H9 (cell line): ENCODE data around the gene SMIM36. TPM values are rescaled to one million over a fixed set of nuclear protein-coding genes. Genes with fewer than 3 reads are reported as not detected.

Experiments
- DNase-seq: peaks from one replicate; pipeline ENCODE4 v3.0.0-alpha.2; 2017
- H2AFZ ChIP-seq: one replicate; pipeline ENCODE4 v1.6.1; 2013; ENCODE audit warnings: mild to moderate bottlenecking, low read length, control low read depth, moderate library complexity
- H2AK5ac ChIP-seq: 2 replicates; pipeline ENCODE4 v1.6.1; 2013; ENCODE audit warnings: low read length, control low read depth, mixed read lengths; ENCODE audit not compliant: insufficient read length
- H2BK120ac ChIP-seq: one replicate; pipeline ENCODE4 v1.6.1; 2013; ENCODE audit warnings: low read depth, mild to moderate bottlenecking, low read length, control low read depth, inconsistent platforms; ENCODE audit not compliant: poor library complexity, severe bottlenecking
- H2BK12ac ChIP-seq: 2 replicates; pipeline ENCODE4 v1.6.1; 2013; ENCODE audit warnings: low read length, control low read depth, mixed read lengths, low read depth; ENCODE audit not compliant: insufficient read length
- H2BK15ac ChIP-seq: 2 replicates; pipeline ENCODE4 v1.6.1; 2013; ENCODE audit warnings: low read depth, low read length, control low read depth
- H2BK20ac ChIP-seq: one replicate; pipeline ENCODE4 v1.6.1; 2013; ENCODE audit warnings: low read depth, mild to moderate bottlenecking, low read length, control low read depth, inconsistent platforms; ENCODE audit not compliant: poor library complexity, severe bottlenecking
- H2BK5ac ChIP-seq: 2 replicates; pipeline ENCODE4 v1.6.1; 2013; ENCODE audit warnings: low read length, control low read depth, mixed read lengths; ENCODE audit not compliant: insufficient read length
- H3K14ac ChIP-seq: 2 replicates; pipeline ENCODE4 v1.6.1; 2013; ENCODE audit warnings: low read length, control low read depth; ENCODE audit not compliant: insufficient read depth
- H3K18ac ChIP-seq: 2 replicates; pipeline ENCODE4 v1.6.1; 2013; ENCODE audit warnings: low read depth, mild to moderate bottlenecking, mixed read lengths, low read length, control low read depth; ENCODE audit not compliant: insufficient read length
- H3K23ac ChIP-seq: 2 replicates; pipeline ENCODE4 v1.6.1; 2013; ENCODE audit warnings: low read length, control low read depth, mixed read lengths, low read depth; ENCODE audit not compliant: insufficient read length
- H3K23me2 ChIP-seq: 2 replicates; pipeline ENCODE4 v1.6.1; 2013; ENCODE audit warnings: low read depth, mild to moderate bottlenecking, mixed read lengths, low read length, control low read depth; ENCODE audit not compliant: insufficient read length, poor library complexity, severe bottlenecking
- H3K27ac ChIP-seq: 2 replicates; pipeline ENCODE4 v1.5.1; 2013; ENCODE audit warnings: low read length, control low read depth, mixed read lengths, low read depth; ENCODE audit not compliant: insufficient read length
- H3K27me3 ChIP-seq: 2 replicates; pipeline ENCODE4 v1.6.1; 2013; ENCODE audit warnings: low read length, control low read depth, inconsistent platforms; ENCODE audit not compliant: insufficient read depth
- H3K4ac ChIP-seq: 2 replicates; pipeline ENCODE4 v1.6.1; 2013; ENCODE audit warnings: low read depth, mild to moderate bottlenecking, control low read depth, inconsistent platforms, low read length, moderate library complexity
- H3K4me1 ChIP-seq: 2 replicates; pipeline ENCODE4 v1.6.1; 2013; ENCODE audit warnings: low read length, control low read depth, inconsistent platforms; ENCODE audit not compliant: insufficient read depth
- H3K4me2 ChIP-seq: 2 replicates; pipeline ENCODE4 v1.6.1; 2013; ENCODE audit warnings: low read length, control low read depth, mixed read lengths; ENCODE audit not compliant: insufficient read length, insufficient read depth
- H3K56ac ChIP-seq: 2 replicates; pipeline ENCODE4 v1.6.1; 2013; ENCODE audit warnings: low read depth, mild to moderate bottlenecking, mixed read lengths, low read length, control low read depth; ENCODE audit not compliant: insufficient read length
- H3K79me1 ChIP-seq: 2 replicates; pipeline ENCODE4 v1.6.1; 2013; ENCODE audit warnings: low read depth, mild to moderate bottlenecking, moderate library complexity, low read length, control low read depth, inconsistent platforms; ENCODE audit not compliant: insufficient read depth, poor library complexity, severe bottlenecking
- H3K79me2 ChIP-seq: 2 replicates; pipeline ENCODE4 v1.6.1; 2013; ENCODE audit warnings: low read length, control low read depth, inconsistent platforms; ENCODE audit not compliant: insufficient read depth
- H3K9ac ChIP-seq: 2 replicates; pipeline ENCODE4 v1.6.1; 2013; ENCODE audit warnings: low read length, control low read depth, mixed read lengths; ENCODE audit not compliant: insufficient read length; ENCODE audit errors: extremely low read depth
- H3K9me3 ChIP-seq: one replicate; pipeline ENCODE4 v1.6.1; 2013; ENCODE audit warnings: low read depth, low read length, inconsistent platforms; ENCODE audit not compliant: control insufficient read depth
- H3T11ph ChIP-seq: one replicate; pipeline ENCODE4 v1.6.1; 2013; ENCODE audit warnings: mild to moderate bottlenecking, low read length, control low read depth, inconsistent platforms
- H4K20me1 ChIP-seq: one replicate; pipeline ENCODE4 v1.6.1; 2013; ENCODE audit not compliant: control insufficient read depth, insufficient read length, insufficient read depth
- H4K5ac ChIP-seq: 2 replicates; pipeline ENCODE4 v1.6.1; 2013; ENCODE audit warnings: low read depth, mild to moderate bottlenecking, mixed read lengths, low read length, control low read depth; ENCODE audit not compliant: insufficient read length
- H4K8ac ChIP-seq: replicated peaks from 2 replicates; pipeline ENCODE4 v1.6.1; 2013; ENCODE audit warnings: low read length, control low read depth, mixed read lengths, low read depth; ENCODE audit not compliant: insufficient read length
- H4K91ac ChIP-seq: 2 replicates; pipeline ENCODE4 v1.6.1; 2013; ENCODE audit warnings: low read depth, mild to moderate bottlenecking, moderate library complexity, mixed read lengths, low read length, control low read depth; ENCODE audit not compliant: insufficient read length
- H3K27ac Mint-ChIP-seq, 3 experiments: 2 replicates in 2 of 3; 3 replicates in 1 of 3; pipeline ENCODE4 v1.8.0; 2020 to 2021; ENCODE audit warnings: mixed read lengths in 3 of 3, mild to moderate bottlenecking in 1 of 3, moderate library complexity in 1 of 3
- H3K27me3 Mint-ChIP-seq: 2 replicates; pipeline ENCODE4 v1.8.0; 2021; ENCODE audit warnings: low read depth, mild to moderate bottlenecking, moderate library complexity, mixed read lengths
- H3K36me3 Mint-ChIP-seq, 3 experiments: 2 replicates in 2 of 3; 3 replicates in 1 of 3; pipeline ENCODE4 v1.8.0; 2020 to 2021; ENCODE audit warnings: low read depth in 3 of 3, mixed read lengths in 3 of 3; ENCODE audit not compliant: insufficient read depth in 1 of 3
- H3K4me1 Mint-ChIP-seq, 2 experiments: 2 replicates each; pipeline ENCODE4 v1.8.0; 2020; ENCODE audit warnings: mixed read lengths in 2 of 2
- H3K4me3 Mint-ChIP-seq, 2 experiments: 2 replicates in 1 of 2; 3 replicates in 1 of 2; pipeline ENCODE4 v1.8.0; 2020 to 2021; ENCODE audit warnings: mild to moderate bottlenecking in 2 of 2, mixed read lengths in 2 of 2, moderate library complexity in 1 of 2
- H3K9me3 Mint-ChIP-seq, 2 experiments: 2 replicates in 1 of 2; 3 replicates in 1 of 2; pipeline ENCODE4 v1.8.0; 2020; ENCODE audit warnings: mild to moderate bottlenecking in 2 of 2, mixed read lengths in 2 of 2, moderate library complexity in 1 of 2
- WGBS: extraction: QIAGEN DNeasy Blood & Tissue Kit; methylation state at CpG from one replicate; pipeline ENCODE4 v1.1.7; 2013; ENCODE audit warnings: missing lambda C conversion rate, low lambda C conversion rate, mixed read lengths; ENCODE audit not compliant: insufficient read length; ENCODE audit errors: extremely low coverage; 5-methylcytosine and 5-hydroxymethylcytosine counted together
- total RNA-seq: library from RNA; stranded (reverse); gene quantifications from 2 replicates; pipeline ENCODE4 v1.2.1, GENCODE V29; 2021
- TF ChIP-seq, protein P1 (sequence below): fragments of 200-600 bp; sonication (generic); conservative IDR thresholded peaks from 3 replicates; pipeline ENCODE4 v1.8.0; 2021; ENCODE audit warnings: antibody characterized with exemption, mild to moderate bottlenecking

The SMIM36 gene
- total RNA-seq, 1 experiment from 2014 or later: not detected

DNA sequence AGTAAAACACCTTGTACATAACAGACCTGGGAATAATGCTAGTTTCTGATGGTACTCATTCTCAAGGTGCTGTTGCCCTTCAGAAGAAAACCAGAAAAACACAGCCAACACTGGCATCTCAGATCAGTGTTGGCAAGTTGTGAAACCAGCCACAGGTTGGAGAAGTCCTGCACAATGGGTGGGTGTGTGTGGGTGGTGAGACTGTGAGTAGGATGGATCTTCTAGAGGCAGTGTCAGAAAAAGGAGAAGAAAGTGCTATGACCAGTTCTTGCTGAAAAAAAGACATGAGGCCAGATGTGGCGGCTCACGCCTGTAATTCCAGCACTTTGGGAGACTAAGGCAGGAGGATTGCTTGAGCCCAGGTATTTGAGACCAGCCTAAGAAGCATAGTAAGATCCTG is 35.2 kb upstream of the SMIM36 start:
- no peak overlapping the region for H3K18ac ChIP-seq
- H2BK20ac ChIP-seq: no peak overlapping the region
- H2BK120ac ChIP-seq: no peak overlapping the region
- DNase-seq: no peak
- no peak overlapping the region for H3K4ac ChIP-seq
- H3K9ac ChIP-seq: no peak overlapping the region
- H3K79me1 ChIP-seq: no peaks in the 10 kb centered on the region
- H4K5ac ChIP-seq: no peak overlapping the region
- H4K8ac ChIP-seq: no peak overlapping the region
- Mint-ChIP-seq H3K9me3 (no peaks in the 10 kb centered on the region), H3K27me3 (no peaks in the 10 kb centered on the region), H3K4me1 (peaks cover 5 to 10% of the 10 kb centered on the region in 2 experiments), H3K27ac (no peak overlapping the region), H3K4me3 (no peak overlapping the region), H3K36me3 (no peaks in the 10 kb centered on the region; a peak in 1 of 7 replicates)
- no CpG with 5 or more reads among the region's 2 CpGs for WGBS
- no peaks in the 10 kb centered on the region for H3K9me3 ChIP-seq
- H2BK5ac ChIP-seq: no peak overlapping the region
- H3K14ac ChIP-seq: no peak overlapping the region
- no peaks in the 10 kb centered on the region; the same call in 1 of the 2 replicates for H3K4me1 ChIP-seq
- no peaks in the 10 kb centered on the region for H3K23me2 ChIP-seq
- no peak overlapping the region for H3K4me2 ChIP-seq
- H4K91ac ChIP-seq: no peak overlapping the region
- no peak overlapping the region for H2AFZ ChIP-seq
- H4K20me1 ChIP-seq: no peaks in the 10 kb centered on the region
- TF ChIP-seq, protein P1, sequence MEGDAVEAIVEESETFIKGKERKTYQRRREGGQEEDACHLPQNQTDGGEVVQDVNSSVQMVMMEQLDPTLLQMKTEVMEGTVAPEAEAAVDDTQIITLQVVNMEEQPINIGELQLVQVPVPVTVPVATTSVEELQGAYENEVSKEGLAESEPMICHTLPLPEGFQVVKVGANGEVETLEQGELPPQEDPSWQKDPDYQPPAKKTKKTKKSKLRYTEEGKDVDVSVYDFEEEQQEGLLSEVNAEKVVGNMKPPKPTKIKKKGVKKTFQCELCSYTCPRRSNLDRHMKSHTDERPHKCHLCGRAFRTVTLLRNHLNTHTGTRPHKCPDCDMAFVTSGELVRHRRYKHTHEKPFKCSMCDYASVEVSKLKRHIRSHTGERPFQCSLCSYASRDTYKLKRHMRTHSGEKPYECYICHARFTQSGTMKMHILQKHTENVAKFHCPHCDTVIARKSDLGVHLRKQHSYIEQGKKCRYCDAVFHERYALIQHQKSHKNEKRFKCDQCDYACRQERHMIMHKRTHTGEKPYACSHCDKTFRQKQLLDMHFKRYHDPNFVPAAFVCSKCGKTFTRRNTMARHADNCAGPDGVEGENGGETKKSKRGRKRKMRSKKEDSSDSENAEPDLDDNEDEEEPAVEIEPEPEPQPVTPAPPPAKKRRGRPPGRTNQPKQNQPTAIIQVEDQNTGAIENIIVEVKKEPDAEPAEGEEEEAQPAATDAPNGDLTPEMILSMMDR: no peak
- no peaks in the 10 kb centered on the region for H3K27me3 ChIP-seq
- no peak overlapping the region for H2BK15ac ChIP-seq
- H3K56ac ChIP-seq: no peak overlapping the region
- no peak overlapping the region for H2BK12ac ChIP-seq
- H3K79me2 ChIP-seq: no peaks in the 10 kb centered on the region
- H3K27ac ChIP-seq: no peak overlapping the region
- H3T11ph ChIP-seq: no peak overlapping the region
- no peak overlapping the region for H2AK5ac ChIP-seq
- no peak overlapping the region for H3K23ac ChIP-seq
